IMR-90 (cell line): Measurements from ENCODE around the gene PLCH2. TPM values are rescaled to one million over a fixed set of nuclear protein-coding genes. Genes with fewer than 3 reads are reported as not detected.

Experiments
- ATAC-seq: fragments of 200-7000 bp; cut with Tn5 transposase; 2 replicates; pipeline ENCODE4 v1.9.1; 2020; ENCODE audit warnings: low read depth, mild to moderate bottlenecking, moderate library complexity
- BruUV-seq: library from RNA; stranded (reverse); fragments of 400-500 nt; replicated peaks from 2 replicates; lab custom pipeline; 2021; lab: Mats Ljungman, UMichigan
- CTCF ChIA-PET: fragments of 300-600 bp; formaldehyde crosslinking; extraction: SDS; loops from one replicate; lab custom pipeline; 2021; ENCODE audit warnings: antibody characterized with exemption; lab: Yijun Ruan, JAX
- POLR2A ChIA-PET: fragments of 300-600 bp; sonication (Branson Sonifier 250); formaldehyde crosslinking; loops from one replicate; lab custom pipeline; 2022; ENCODE audit warnings: antibody characterized with exemption; ENCODE audit not compliant: unreplicated experiment; lab: Charles Lee
- DNase-seq: peaks from one replicate; pipeline ENCODE4 v3.0.0; 2013
- H2AFZ ChIP-seq: replicated peaks from 2 replicates; pipeline ENCODE3; 2013; ENCODE audit warnings: low read length, mild to moderate bottlenecking; ENCODE audit not compliant: poor library complexity
- H2AK5ac ChIP-seq: 2 replicates; pipeline ENCODE4 v1.6.1; 2013; ENCODE audit warnings: low read depth, low read length, inconsistent platforms
- H2AK9ac ChIP-seq: replicated peaks from 2 replicates; pipeline ENCODE3; 2013; ENCODE audit warnings: mild to moderate bottlenecking, low read depth, low read length, moderate library complexity; ENCODE audit not compliant: poor library complexity
- H2BK120ac ChIP-seq: 2 replicates; pipeline ENCODE4 v1.6.1; 2013; ENCODE audit warnings: low read depth, low read length, inconsistent platforms
- H2BK15ac ChIP-seq: 3 replicates; pipeline ENCODE4 v1.6.1; 2013; ENCODE audit warnings: low read depth, low read length, inconsistent platforms
- H2BK20ac ChIP-seq: 2 replicates; pipeline ENCODE4 v1.6.1; 2013; ENCODE audit warnings: low read depth, mild to moderate bottlenecking, inconsistent platforms, low read length, moderate library complexity
- H2BK5ac ChIP-seq: 2 replicates; pipeline ENCODE4 v1.6.1; 2013; ENCODE audit warnings: mild to moderate bottlenecking, low read depth, low read length, inconsistent platforms; ENCODE audit not compliant: poor library complexity, severe bottlenecking
- H3K14ac ChIP-seq: replicated peaks from 2 replicates; pipeline ENCODE4 v1.6.1; 2013; ENCODE audit warnings: low read depth, low read length, inconsistent platforms
- H3K18ac ChIP-seq: 2 replicates; pipeline ENCODE4 v1.6.1; 2013; ENCODE audit warnings: low read depth, low read length, control low read depth
- H3K23ac ChIP-seq: 2 replicates; pipeline ENCODE4 v1.6.1; 2013; ENCODE audit warnings: low read depth, low read length, inconsistent platforms
- H3K27ac ChIP-seq: 2 replicates; pipeline ENCODE4 v1.5.1; 2013; ENCODE audit warnings: mild to moderate bottlenecking, control low read depth, low read length; ENCODE audit not compliant: insufficient read depth
- H3K27me3 ChIP-seq: 2 replicates; pipeline ENCODE4 v1.6.1; 2013; ENCODE audit warnings: low read length; ENCODE audit not compliant: control insufficient read depth, insufficient read depth
- H3K36me3 ChIP-seq: 2 replicates; pipeline ENCODE4 v1.6.1; 2013; ENCODE audit warnings: low read length, mixed read lengths; ENCODE audit not compliant: control insufficient read depth, insufficient read depth
- H3K4ac ChIP-seq: 2 replicates; pipeline ENCODE4 v1.6.1; 2013; ENCODE audit warnings: low read depth, low read length, inconsistent platforms
- H3K4me1 ChIP-seq: 2 replicates; pipeline ENCODE4 v1.6.1; 2013; ENCODE audit warnings: low read length, mixed read lengths; ENCODE audit not compliant: control insufficient read depth, insufficient read depth
- H3K4me2 ChIP-seq: 2 replicates; pipeline ENCODE4 v1.6.1; 2013; ENCODE audit warnings: low read depth, mild to moderate bottlenecking, control low read depth, low read length, moderate library complexity
- H3K4me3 ChIP-seq: 2 replicates; pipeline ENCODE4 v1.5.1; 2013; ENCODE audit warnings: low read depth, mild to moderate bottlenecking, control low read depth, low read length, moderate library complexity; ENCODE audit not compliant: insufficient read depth
- H3K56ac ChIP-seq: 2 replicates; pipeline ENCODE4 v1.6.1; 2013; ENCODE audit warnings: low read length, inconsistent platforms; ENCODE audit not compliant: insufficient read depth; ENCODE audit errors: extremely low read depth
- H3K79me1 ChIP-seq, 2 experiments: 2 replicates each; pipeline ENCODE4 v1.6.1; 2013; ENCODE audit warnings: low read length in 2 of 2, inconsistent platforms in 1 of 2, low read depth in 1 of 2
- H3K9ac ChIP-seq: 2 replicates; pipeline ENCODE4 v1.6.1; 2013; ENCODE audit warnings: low read depth, low read length, control low read depth
- H3K9me1 ChIP-seq: 2 replicates; pipeline ENCODE4 v1.6.1; 2013; ENCODE audit warnings: low read length, inconsistent platforms; ENCODE audit not compliant: insufficient read depth
- H3K9me3 ChIP-seq: 2 replicates; pipeline ENCODE4 v1.6.1; 2013; ENCODE audit warnings: low read length; ENCODE audit not compliant: control insufficient read depth, insufficient read depth
- H4K20me1 ChIP-seq: 2 replicates; pipeline ENCODE4 v1.6.1; 2013; ENCODE audit warnings: low read length, inconsistent platforms; ENCODE audit not compliant: insufficient read depth
- H4K5ac ChIP-seq: 2 replicates; pipeline ENCODE4 v1.6.1; 2013; ENCODE audit warnings: mild to moderate bottlenecking, low read depth, low read length, control low read depth
- H4K8ac ChIP-seq, 2 experiments: 2 replicates each; pipeline ENCODE4 v1.6.1; 2013; ENCODE audit warnings: low read depth in 2 of 2, low read length in 2 of 2, control low read depth in 1 of 2, inconsistent platforms in 1 of 2
- H4K91ac ChIP-seq: 2 replicates; pipeline ENCODE4 v1.6.1; 2013; ENCODE audit warnings: low read depth, low read length, inconsistent platforms; ENCODE audit not compliant: insufficient read depth
- FOS ChIP-seq: fragments of 150-350 bp; IDR thresholded peaks from 2 replicates; pipeline ENCODE4 v1.6.1; 2016; ENCODE audit warnings: low read depth, low read length
- MAFK ChIP-seq: IDR thresholded peaks from 2 replicates; pipeline ENCODE4 v1.6.1; 2012; ENCODE audit warnings: low read depth, low read length, improper control_type of control experiment
- MAZ ChIP-seq: IDR thresholded peaks from 2 replicates; pipeline ENCODE4 v1.6.1; 2012; ENCODE audit warnings: low read depth, mild to moderate bottlenecking, low read length, improper control_type of control experiment, moderate library complexity, borderline replicate concordance
- RAD21 ChIP-seq: IDR thresholded peaks from 2 replicates; pipeline ENCODE4 v1.6.1; 2012; ENCODE audit warnings: low read length, improper control_type of control experiment
- WGBS, 2 experiments: methylation state at CpG; one replicate each; pipeline versions ENCODE4 v1.1.5 to v1.1.7; 2013; ENCODE audit warnings: missing lambda C conversion rate in 2 of 2; ENCODE audit not compliant: insufficient read length in 1 of 2; ENCODE audit errors: extremely low coverage in 2 of 2; 5-methylcytosine and 5-hydroxymethylcytosine counted together
- dilution Hi-C: fragments of 300-500 bp; cut with HindIII; formaldehyde crosslinking; loops from one replicate; pipeline ENCODE4 v1.14.3; 2018; ENCODE audit warnings: low sequenced_read_pairs; ENCODE audit not compliant: unreplicated experiment
- in situ Hi-C: fragments of 300-500 bp; cut with MboI; formaldehyde crosslinking; loops from 3 replicates; pipeline ENCODE4 v1.14.3; 2019; ENCODE audit warnings: low sequenced_read_pairs, inconsistent platforms, mixed read lengths
- intact Hi-C: fragments of 100-400 bp; cut with micrococcal nuclease; formaldehyde crosslinking; loops from 2 replicates; pipeline ENCODE4 v1.10.0; 2022
- polyA plus RNA-seq, 3 experiments: library from polyadenylated mRNA; depleted of rRNA; stranded (reverse); fragments of >200 nt; gene quantifications; 2 replicates each; pipeline ENCODE4 v1.2.3, GENCODE V29; 2012; ENCODE audit warnings: low replicate concordance in 1 of 3
- total RNA-seq: library from RNA; depleted of rRNA; stranded (reverse); fragments of >200 nt; gene quantifications from 2 replicates; pipeline ENCODE4 v1.2.3, GENCODE V29; 2012

The PLCH2 gene
- total and polyA plus RNA-seq, 2 of the 4 experiments (the other 2 are of a cell fraction): 0.18 to 1.9 TPM

DNA sequence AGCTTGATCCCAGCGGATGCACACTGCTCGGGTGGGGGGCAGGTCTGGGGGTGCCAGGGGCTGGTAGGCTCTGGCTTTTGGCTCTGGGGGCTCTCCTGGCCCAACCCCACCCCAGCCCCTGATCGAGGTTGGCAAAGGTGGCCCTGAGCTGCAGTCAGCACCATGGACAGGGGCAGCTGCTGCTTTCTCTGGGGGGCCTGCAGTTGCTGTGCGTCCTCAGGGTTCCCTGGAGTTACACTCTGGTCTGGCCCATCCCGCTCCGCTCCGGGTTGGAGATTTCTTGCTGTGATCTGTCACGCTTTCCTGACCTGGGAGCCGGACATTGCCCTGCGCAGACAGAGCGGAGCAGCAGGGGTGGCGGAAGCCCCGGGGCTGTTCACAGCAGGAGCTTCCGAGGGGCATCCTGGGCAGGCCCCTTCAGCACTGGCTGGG lies 8.0 kb upstream of the PLCH2 start:
- no peaks in the 10 kb centered on the region for H3K9me3 ChIP-seq
- no peak overlapping the region for H2BK20ac ChIP-seq
- H3K4me1 ChIP-seq: no peaks in the 10 kb centered on the region
- H3K4me2 ChIP-seq: no peak overlapping the region
- H3K14ac ChIP-seq: no peak overlapping the region
- no peak overlapping the region for H3K18ac ChIP-seq
- no peak overlapping the region for H2AK9ac ChIP-seq
- H4K20me1 ChIP-seq: no peaks in the 10 kb centered on the region
- no peaks in the 10 kb centered on the region for H3K9me1 ChIP-seq
- no peak overlapping the region for H2BK5ac ChIP-seq
- DNase-seq: peak; percentile 34
- H2BK120ac ChIP-seq: no peak overlapping the region
- ChIA-PET POLR2A (no interaction called here), CTCF (no interaction called here)
- peak; percentile 63 for ATAC-seq
- H3K56ac ChIP-seq: no peak overlapping the region
- no peak overlapping the region for H4K91ac ChIP-seq
- intact Hi-C loops: no loop called here
- H3K36me3 ChIP-seq: no peaks in the 10 kb centered on the region
- dilution Hi-C loops: no loop called here
- H2AFZ ChIP-seq: no peak overlapping the region
- H3K9ac ChIP-seq: no peak overlapping the region
- H3K27ac ChIP-seq: no peak overlapping the region
- no peak overlapping the region for H3K23ac ChIP-seq
- H3K4ac ChIP-seq: no peak overlapping the region
- H2AK5ac ChIP-seq: no peak overlapping the region
- H4K5ac ChIP-seq: no peak overlapping the region
- H4K8ac ChIP-seq: no peak overlapping the region
- no peak overlapping the region for H3K4me3 ChIP-seq
- BruUV-seq: no TSS peak
- WGBS, 2 experiments: 19% methylated on average over 9 of the region's 14 CpGs; no CpG with 5 or more reads in 1 of the 2 experiments
- H2BK15ac ChIP-seq: no peak overlapping the region
- in situ Hi-C loops: no loop called here
- H3K79me1 ChIP-seq: no peaks in the 10 kb centered on the region
- H3K27me3 ChIP-seq: peaks cover 53% of the 10 kb centered on the region
- TF ChIP-seq MAZ: peak; percentile 39; the same call in 1 of the 2 replicates
- no peak for TF ChIP-seq RAD21
- no peak for TF ChIP-seq MAFK
- no peak for TF ChIP-seq FOS
